OCI-LY1 (cell line): ENCODE data around the gene CRYBG2.

ENCODE experiments used
- EZH2 ChIP-seq: fragments of 200-600 bp; sonication (generic), shearing (Covaris generic); IDR thresholded peaks from 2 replicates; pipeline ENCODE4 v1.8.0; 2017; ENCODE audit warnings: borderline replicate concordance, mixed run types, mild to moderate bottlenecking, antibody characterized with exemption, low read length, moderate library complexity, mixed read lengths
- TF ChIP-seq, protein P1 (sequence below): fragments of 200-600 bp; sonication (generic), shearing (Covaris generic); IDR thresholded peaks from 2 replicates; pipeline ENCODE4 v1.5.1; 2017; ENCODE audit warnings: mild to moderate bottlenecking, antibody characterized with exemption, low read length, moderate library complexity, mixed read lengths

GRCh38 chr1:26387447-26387846 is 33.5 kb upstream of the CRYBG2 start:
- TF ChIP-seq, protein P1, sequence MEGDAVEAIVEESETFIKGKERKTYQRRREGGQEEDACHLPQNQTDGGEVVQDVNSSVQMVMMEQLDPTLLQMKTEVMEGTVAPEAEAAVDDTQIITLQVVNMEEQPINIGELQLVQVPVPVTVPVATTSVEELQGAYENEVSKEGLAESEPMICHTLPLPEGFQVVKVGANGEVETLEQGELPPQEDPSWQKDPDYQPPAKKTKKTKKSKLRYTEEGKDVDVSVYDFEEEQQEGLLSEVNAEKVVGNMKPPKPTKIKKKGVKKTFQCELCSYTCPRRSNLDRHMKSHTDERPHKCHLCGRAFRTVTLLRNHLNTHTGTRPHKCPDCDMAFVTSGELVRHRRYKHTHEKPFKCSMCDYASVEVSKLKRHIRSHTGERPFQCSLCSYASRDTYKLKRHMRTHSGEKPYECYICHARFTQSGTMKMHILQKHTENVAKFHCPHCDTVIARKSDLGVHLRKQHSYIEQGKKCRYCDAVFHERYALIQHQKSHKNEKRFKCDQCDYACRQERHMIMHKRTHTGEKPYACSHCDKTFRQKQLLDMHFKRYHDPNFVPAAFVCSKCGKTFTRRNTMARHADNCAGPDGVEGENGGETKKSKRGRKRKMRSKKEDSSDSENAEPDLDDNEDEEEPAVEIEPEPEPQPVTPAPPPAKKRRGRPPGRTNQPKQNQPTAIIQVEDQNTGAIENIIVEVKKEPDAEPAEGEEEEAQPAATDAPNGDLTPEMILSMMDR, result no peak
- TF ChIP-seq EZH2, result no peak
